ENCODE results near the gene EWSR1. TPM values are rescaled to one million over a fixed set of nuclear protein-coding genes. Genes with fewer than 3 reads are reported as not detected.
A peak's percentile ranks its signal among the peaks of the same experiment; 100 is the strongest.

The EWSR1 gene
- total RNA-seq, 1 donor, result 139 TPM

DNA sequence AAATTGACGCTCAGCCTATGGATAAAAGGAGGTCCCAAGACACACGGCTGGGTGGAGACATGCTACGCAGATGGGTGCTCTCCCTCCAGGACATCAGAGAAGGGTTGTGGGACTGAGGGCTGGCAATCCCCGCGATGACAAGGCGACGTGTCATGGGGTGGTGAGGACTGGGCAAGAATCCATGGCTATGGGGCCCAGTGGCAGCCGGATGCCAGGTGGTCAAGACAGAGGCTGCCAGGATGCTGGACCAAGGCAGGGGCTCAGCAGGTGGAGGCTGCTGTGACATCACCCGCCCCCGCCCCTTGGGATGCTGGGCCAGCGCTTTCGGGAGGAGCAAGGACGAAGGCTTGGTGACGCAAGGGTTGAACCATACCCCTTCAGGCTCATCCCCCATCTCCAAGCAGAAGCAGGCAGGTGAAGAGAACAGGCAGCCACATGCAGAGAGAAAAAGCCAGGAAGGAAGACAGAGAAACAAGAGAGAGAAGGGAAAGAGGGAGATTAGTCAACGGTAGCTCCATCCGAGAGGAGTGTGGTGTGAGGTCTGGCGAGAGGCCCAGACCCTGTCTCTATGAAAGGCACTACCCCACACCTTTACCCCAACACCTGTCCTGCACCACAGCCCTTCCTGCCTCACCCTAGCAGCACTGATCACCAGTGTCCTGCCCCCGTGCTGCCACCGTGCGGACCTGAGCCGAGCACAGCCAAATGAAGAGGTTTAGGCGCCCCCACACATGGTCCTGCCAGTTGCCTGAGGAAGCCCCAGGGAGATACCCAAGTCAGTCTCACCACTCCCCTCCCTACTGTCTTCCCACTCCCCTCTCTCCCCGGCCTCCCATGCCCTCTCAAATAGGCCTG lies 71.5 kb downstream of the EWSR1 start:
- no peak overlapping the region for H3K27ac ChIP-seq (ENCODE audit: low read depth, low read length)
- TF ChIP-seq, protein P1, sequence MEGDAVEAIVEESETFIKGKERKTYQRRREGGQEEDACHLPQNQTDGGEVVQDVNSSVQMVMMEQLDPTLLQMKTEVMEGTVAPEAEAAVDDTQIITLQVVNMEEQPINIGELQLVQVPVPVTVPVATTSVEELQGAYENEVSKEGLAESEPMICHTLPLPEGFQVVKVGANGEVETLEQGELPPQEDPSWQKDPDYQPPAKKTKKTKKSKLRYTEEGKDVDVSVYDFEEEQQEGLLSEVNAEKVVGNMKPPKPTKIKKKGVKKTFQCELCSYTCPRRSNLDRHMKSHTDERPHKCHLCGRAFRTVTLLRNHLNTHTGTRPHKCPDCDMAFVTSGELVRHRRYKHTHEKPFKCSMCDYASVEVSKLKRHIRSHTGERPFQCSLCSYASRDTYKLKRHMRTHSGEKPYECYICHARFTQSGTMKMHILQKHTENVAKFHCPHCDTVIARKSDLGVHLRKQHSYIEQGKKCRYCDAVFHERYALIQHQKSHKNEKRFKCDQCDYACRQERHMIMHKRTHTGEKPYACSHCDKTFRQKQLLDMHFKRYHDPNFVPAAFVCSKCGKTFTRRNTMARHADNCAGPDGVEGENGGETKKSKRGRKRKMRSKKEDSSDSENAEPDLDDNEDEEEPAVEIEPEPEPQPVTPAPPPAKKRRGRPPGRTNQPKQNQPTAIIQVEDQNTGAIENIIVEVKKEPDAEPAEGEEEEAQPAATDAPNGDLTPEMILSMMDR (IDR thresholded peaks at IDR 0.05; ENCODE audit: extremely low read depth, low read depth, low read length), result no peak
- peaks cover 2% of the 10 kb centered on the region for H3K4me1 ChIP-seq (ENCODE audit: insufficient read depth, low read length)
- no peaks in the 10 kb centered on the region for H3K9me3 ChIP-seq (ENCODE audit: low read depth, low read length)
- peak; percentile 79 for DNase-seq (ENCODE audit: insufficient read length, low spot score, missing footprints)
- H3K4me3 ChIP-seq (ENCODE audit: insufficient read depth, low read length), result no peak overlapping the region
- no peaks in the 10 kb centered on the region for H3K27me3 ChIP-seq (ENCODE audit: insufficient read depth, low read length)
- H4K20me1 ChIP-seq (ENCODE audit: insufficient read depth, low read length), result peaks cover 10% of the 10 kb centered on the region
- no peak overlapping the region for H2AFZ ChIP-seq (ENCODE audit: low read length)
- H3K4me2 ChIP-seq (ENCODE audit: insufficient read depth, low read length), result no peak overlapping the region
- peaks cover 51% of the 10 kb centered on the region for H3K36me3 ChIP-seq (ENCODE audit: insufficient read depth, low read length)
- no peaks in the 10 kb centered on the region for H3K79me2 ChIP-seq (ENCODE audit: insufficient read depth, low read length)

DNA sequence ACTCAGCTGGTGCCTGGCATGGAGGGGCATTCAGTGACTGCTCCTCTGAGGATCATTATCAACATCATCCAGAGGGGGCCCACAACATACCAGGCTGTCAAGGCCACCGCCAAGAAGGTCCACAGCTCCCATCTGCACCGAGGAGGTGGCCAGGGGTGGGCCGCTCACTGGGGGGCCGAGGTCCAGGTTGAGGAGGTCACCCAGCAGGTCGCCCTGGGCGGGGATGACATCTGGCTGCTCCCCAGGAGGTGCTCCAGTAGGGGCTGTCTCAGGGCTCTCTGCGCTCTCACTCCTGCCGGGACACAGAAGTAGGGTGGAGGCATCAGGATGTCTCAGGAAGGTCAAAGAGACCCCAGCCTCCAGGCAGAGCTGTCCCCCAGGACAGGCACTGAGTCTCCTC lies 72.5 kb downstream of the EWSR1 start:
- Histone ChIP-seq H3K36me3 (ENCODE audit: insufficient read depth, low read length) (peaks cover 51% of the 10 kb centered on the region), H3K79me2 (ENCODE audit: insufficient read depth, low read length) (no peaks in the 10 kb centered on the region), H3K27me3 (ENCODE audit: insufficient read depth, low read length) (no peaks in the 10 kb centered on the region), H2AFZ (ENCODE audit: low read length) (no peak overlapping the region), H4K20me1 (ENCODE audit: insufficient read depth, low read length) (peaks cover 10% of the 10 kb centered on the region), H3K4me1 (ENCODE audit: insufficient read depth, low read length) (peaks cover 3% of the 10 kb centered on the region), H3K27ac (ENCODE audit: low read depth, low read length) (no peak overlapping the region), H3K4me2 (ENCODE audit: insufficient read depth, low read length) (no peak overlapping the region), H3K4me3 (ENCODE audit: insufficient read depth, low read length) (no peak overlapping the region), H3K9me3 (ENCODE audit: low read depth, low read length) (no peaks in the 10 kb centered on the region)
- TF ChIP-seq, protein P1 (IDR thresholded peaks at IDR 0.05; ENCODE audit: extremely low read depth, low read depth, low read length), result no peak
- DNase-seq (ENCODE audit: insufficient read length, low spot score, missing footprints), result no peak

DNA sequence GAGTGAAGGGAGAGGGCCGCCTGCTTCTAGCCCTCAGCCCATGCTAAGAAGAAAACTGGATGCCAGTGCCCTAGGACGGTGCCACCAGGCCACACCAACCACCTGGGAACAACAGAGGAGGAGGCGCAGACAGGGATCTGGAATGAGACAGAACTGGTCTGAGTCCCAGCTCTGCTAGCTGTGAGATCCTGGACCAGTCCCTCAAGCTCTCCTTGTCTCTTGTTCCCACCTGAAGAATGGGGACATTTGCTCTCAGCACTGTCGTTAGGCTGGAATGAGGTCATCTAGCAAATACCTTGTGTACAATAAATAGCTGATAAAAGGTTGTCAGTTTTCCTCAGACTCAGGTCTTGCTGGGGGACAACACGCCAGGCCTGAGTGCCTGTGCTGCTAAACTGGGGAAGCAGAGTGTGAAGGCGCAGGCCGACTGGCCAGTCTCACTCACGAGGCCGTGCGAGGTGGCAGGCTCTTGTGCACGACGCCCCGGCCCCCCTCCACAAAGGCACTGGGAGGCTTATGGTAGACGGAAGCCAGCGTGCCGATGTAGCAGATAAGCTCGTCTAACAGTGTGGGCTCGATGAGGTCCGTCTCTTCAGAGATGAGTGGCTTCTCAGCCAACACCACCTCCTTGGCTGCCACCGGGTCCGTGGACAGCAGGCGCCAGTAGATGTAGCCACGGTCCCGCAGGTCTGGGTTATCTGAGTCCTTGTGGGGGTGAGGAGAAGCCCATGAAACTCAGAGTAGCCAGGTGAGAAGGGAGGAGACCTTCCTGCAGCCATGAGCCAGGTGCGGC lies 73.2 kb downstream of the EWSR1 start:
- peaks cover 47% of the 10 kb centered on the region for H3K36me3 ChIP-seq (ENCODE audit: insufficient read depth, low read length)

More for the DNA sequence above, 73.2 kb downstream of the EWSR1 start:
- H3K27ac ChIP-seq (ENCODE audit: low read depth, low read length), result no peak overlapping the region
- no peak overlapping the region for H3K4me3 ChIP-seq (ENCODE audit: insufficient read depth, low read length)
- no peaks in the 10 kb centered on the region for H3K79me2 ChIP-seq (ENCODE audit: insufficient read depth, low read length)
- DNase-seq (ENCODE audit: insufficient read length, low spot score, missing footprints), result peak; percentile 42
- H3K9me3 ChIP-seq (ENCODE audit: low read depth, low read length), result no peaks in the 10 kb centered on the region
- TF ChIP-seq, protein P1 (IDR thresholded peaks at IDR 0.05; ENCODE audit: extremely low read depth, low read depth, low read length), result no peak
- H3K4me1 ChIP-seq (ENCODE audit: insufficient read depth, low read length), result peaks cover 3% of the 10 kb centered on the region
- H3K27me3 ChIP-seq (ENCODE audit: insufficient read depth, low read length), result no peaks in the 10 kb centered on the region
- H2AFZ ChIP-seq (ENCODE audit: low read length), result no peak overlapping the region
- H3K4me2 ChIP-seq (ENCODE audit: insufficient read depth, low read length), result no peak overlapping the region
- H4K20me1 ChIP-seq (ENCODE audit: insufficient read depth, low read length), result peaks cover 10% of the 10 kb centered on the region
